Cerebellar cortex (tissue), 1 donor: ENCODE results near the gene RASGRP2.
"Not testable (repeated sequence)": the region's sequence is repeated elsewhere in the genome, so short reads cannot be mapped to it uniquely, and the experiment has no call there.

Experiments used
- DNase-seq: peaks from one replicate; pipeline ENCODE4 v3.0.0-alpha.2; 2015; ENCODE audit warnings: low spot score

RASGRP2 gene

GRCh38 chr11:64718084-64718779, 25.7 kb downstream of the RASGRP2 start:
- peak; percentile 64 for DNase-seq

GRCh38 chr11:64717268-64717578, 26.7 kb downstream of the RASGRP2 start:
- DNase-seq: no peak

- no peak for DNase-seq
Measured at GRCh38 chr11:64716473-64717267, 27.3 kb downstream of the RASGRP2 start.

GRCh38 chr11:64715756-64716472, 28.0 kb downstream of the RASGRP2 start:
- no peak for DNase-seq

- DNase-seq: no peak
Measured at GRCh38 chr11:64715110-64715509, 28.8 kb downstream of the RASGRP2 start.

GRCh38 chr11:64714666-64715065, 29.3 kb downstream of the RASGRP2 start:
- no peak for DNase-seq

GRCh38 chr11:64713781-64714363, 30.1 kb downstream of the RASGRP2 start:
- DNase-seq: no peak

GRCh38 chr11:64713016-64713707, 30.8 kb downstream of the RASGRP2 start:
- DNase-seq: no peak

- no peak for DNase-seq
Measured at GRCh38 chr11:64712430-64713015, 31.4 kb downstream of the RASGRP2 start.

GRCh38 chr11:64711956-64712362, 32.0 kb downstream of the RASGRP2 start:
- DNase-seq: no peak

GRCh38 chr11:64711138-64711955, 32.6 kb downstream of the RASGRP2 start:
- DNase-seq: no peak

- no peak for DNase-seq
Measured at GRCh38 chr11:64710418-64711137, 33.4 kb downstream of the RASGRP2 start.

- no peak for DNase-seq
Measured at GRCh38 chr11:64705501-64705900, 38.4 kb downstream of the RASGRP2 start.

GRCh38 chr11:64703048-64703447, 40.9 kb downstream of the RASGRP2 start:
- DNase-seq: no peak

- not testable (repeated sequence) for DNase-seq
Measured at GRCh38 chr11:64701956-64702355, 42.0 kb downstream of the RASGRP2 start.

GRCh38 chr11:64698427-64698826, 45.5 kb downstream of the RASGRP2 start:
- no peak for DNase-seq

- no peak for DNase-seq
Measured at GRCh38 chr11:64697663-64698375, 46.1 kb downstream of the RASGRP2 start.

GRCh38 chr11:64696045-64696444, 47.9 kb downstream of the RASGRP2 start:
- DNase-seq: no peak

- no peak for DNase-seq
Measured at GRCh38 chr11:64695548-64695947, 48.4 kb downstream of the RASGRP2 start.
